Endothelial cell of umbilical vein (primary cell): ENCODE results near the gene RBM25. TPM values are rescaled to one million over a fixed set of nuclear protein-coding genes. Genes with fewer than 3 reads are reported as not detected.
A peak's percentile ranks its signal among the peaks of the same experiment; 100 is the strongest.
"Not testable (repeated sequence)": the region's sequence is repeated elsewhere in the genome, so short reads cannot be mapped to it uniquely, and the experiment has no call there.

Source experiments
- BruUV-seq: library from RNA; stranded (reverse); fragments of 400-500 nt; replicated peaks from 2 replicates; lab custom pipeline; 2021; lab: Mats Ljungman, UMichigan
- CTCF ChIA-PET: fragments of 300-600, 350-600 bp; sonication (Branson Sonifier 250); formaldehyde crosslinking; loops from one replicate; lab custom pipeline; 2021; ENCODE audit warnings: antibody characterized with exemption, inconsistent platforms; lab: Charles Lee
- POLR2A ChIA-PET: fragments of 300-600, 350-600 bp; sonication (Branson Sonifier 250); formaldehyde crosslinking; loops from one replicate; lab custom pipeline; 2021; ENCODE audit warnings: antibody characterized with exemption, inconsistent platforms; lab: Charles Lee
- DNase-seq: peaks from one replicate; pipeline ENCODE4 v3.0.0-alpha.2; 2011; ENCODE audit warnings: low read depth, low spot score
- FAIRE-seq: peaks from 2 replicates; lab custom pipeline; 2011; peaks lifted over from hg19 to GRCh38; lab: Jason Lieb, UNC
- H2AFZ ChIP-seq: 2 replicates; pipeline ENCODE4 v1.6.0; 2012; ENCODE audit warnings: low read depth, low read length, control low read depth, inconsistent platforms
- H3K27ac ChIP-seq: 2 replicates; pipeline ENCODE4 v1.5.1; 2011; ENCODE audit warnings: low read depth, mild to moderate bottlenecking, control low read depth, low read length, moderate library complexity; ENCODE audit not compliant: insufficient read depth
- H3K27me3 ChIP-seq, 2 experiments: 2 replicates each; pipeline versions ENCODE4 v1.6.0 to v1.6.1; 2011; ENCODE audit warnings: low read length in 2 of 2, mixed read lengths in 1 of 2; ENCODE audit not compliant: control insufficient read depth in 2 of 2, insufficient read depth in 2 of 2
- H3K36me3 ChIP-seq, 2 experiments: 2 replicates in 1 of 2; 3 replicates in 1 of 2; pipeline ENCODE4 v1.5.1; 2011; ENCODE audit warnings: low read length in 2 of 2, mild to moderate bottlenecking in 1 of 2, moderate library complexity in 1 of 2; ENCODE audit not compliant: control insufficient read depth in 2 of 2, insufficient read depth in 2 of 2; ENCODE audit errors: extremely low read depth in 1 of 2
- H3K4me1 ChIP-seq: 3 replicates; pipeline ENCODE4 v1.5.1; 2011; ENCODE audit warnings: mild to moderate bottlenecking, low read length; ENCODE audit not compliant: control insufficient read depth, insufficient read depth; ENCODE audit errors: extremely low read depth
- H3K4me2 ChIP-seq: 2 replicates; pipeline ENCODE4 v1.6.1; 2011; ENCODE audit warnings: low read length, control low read depth, mixed read lengths; ENCODE audit not compliant: insufficient read depth
- H3K4me3 ChIP-seq, 3 experiments: fragments of 200-600 bp in 1 of 3; sonication (generic), shearing (Covaris generic) in 1 of 3; replicated peaks in 1 of 3; 2 replicates each; pipeline ENCODE4 v1.5.1; 2011 to 2016; ENCODE audit warnings: control low read depth in 3 of 3, low read length in 3 of 3, mild to moderate bottlenecking in 2 of 3, inconsistent platforms in 1 of 3, low read depth in 1 of 3, moderate library complexity in 1 of 3; ENCODE audit not compliant: insufficient read depth in 1 of 3
- H3K79me2 ChIP-seq: 2 replicates; pipeline ENCODE4 v1.6.0; 2012; ENCODE audit warnings: low read length, inconsistent platforms; ENCODE audit not compliant: control insufficient read depth, insufficient read depth
- H3K9ac ChIP-seq: replicated peaks from 2 replicates; pipeline ENCODE3; 2011; ENCODE audit warnings: low read length, control low read depth; ENCODE audit not compliant: insufficient read depth; ENCODE audit errors: extremely low read depth
- H3K9me1 ChIP-seq: replicated peaks from 3 replicates; pipeline ENCODE4 v1.6.0; 2011; ENCODE audit warnings: mild to moderate bottlenecking, low read length; ENCODE audit not compliant: control insufficient read depth, insufficient read depth; ENCODE audit errors: extremely low read depth
- H3K9me3 ChIP-seq: replicated peaks from 2 replicates; pipeline ENCODE4 v1.5.1; 2012; ENCODE audit warnings: low read length, inconsistent platforms; ENCODE audit not compliant: control insufficient read depth, insufficient read depth
- H4K20me1 ChIP-seq: replicated peaks from 2 replicates; pipeline ENCODE3; 2011; ENCODE audit warnings: mild to moderate bottlenecking, low read length; ENCODE audit not compliant: control insufficient read depth, insufficient read depth; ENCODE audit errors: extremely low read depth
- EZH2 ChIP-seq: IDR thresholded peaks from 2 replicates; pipeline ENCODE4 v1.6.1; 2012; ENCODE audit warnings: borderline replicate concordance, low read depth, mild to moderate bottlenecking, moderate library complexity, low read length, inconsistent platforms; ENCODE audit not compliant: severe bottlenecking
- FOS ChIP-seq: IDR thresholded peaks from 2 replicates; pipeline ENCODE4 v1.6.1; 2011; ENCODE audit warnings: mild to moderate bottlenecking, low read length, moderate library complexity, borderline replicate concordance; ENCODE audit not compliant: insufficient read depth
- GATA2 ChIP-seq: IDR thresholded peaks from 2 replicates; pipeline ENCODE4 v1.7.0; 2011; ENCODE audit warnings: low read depth, mild to moderate bottlenecking, moderate library complexity, mixed read lengths, low read length; ENCODE audit not compliant: insufficient read length, insufficient read depth
- JUN ChIP-seq: IDR thresholded peaks from 2 replicates; pipeline ENCODE4 v1.6.1; 2011; ENCODE audit warnings: borderline replicate concordance, low read depth; ENCODE audit not compliant: insufficient read length, insufficient read depth
- MAX ChIP-seq: IDR thresholded peaks from 2 replicates; pipeline ENCODE4 v1.6.1; 2011; ENCODE audit not compliant: insufficient read depth, insufficient read length
- MYC ChIP-seq: IDR thresholded peaks from one replicate; pipeline ENCODE4 v1.6.1; 2011; ENCODE audit warnings: mild to moderate bottlenecking, low read depth, low read length
- POLR2A ChIP-seq: IDR thresholded peaks from 2 replicates; pipeline ENCODE4 v1.6.1; 2012; ENCODE audit warnings: low read depth, mild to moderate bottlenecking, control low read depth, low read length
- POLR2AphosphoS5 ChIP-seq: IDR thresholded peaks from 2 replicates; pipeline ENCODE4 v1.6.1; 2012; ENCODE audit warnings: low read depth, mild to moderate bottlenecking, control low read depth, low read length, moderate library complexity; ENCODE audit not compliant: insufficient read depth
- dilution Hi-C: fragments of 300-500 bp; cut with MboI; formaldehyde crosslinking; loops from one replicate; pipeline ENCODE4 v1.15.0; 2019; ENCODE audit warnings: low sequenced_read_pairs; ENCODE audit not compliant: extremely low pct_ligation_motif_present
- intact Hi-C: fragments of 100-400 bp; cut with micrococcal nuclease; formaldehyde crosslinking; loops from one replicate; pipeline ENCODE4 v1.10.0; 2022
- polyA plus RNA-seq, 4 experiments: library from polyadenylated mRNA; depleted of rRNA in 3 of 4; stranded (reverse) in 3 of 4; unstranded in 1 of 4; fragments of >200 nt; gene quantifications; 2 replicates each; pipeline versions ENCODE4 v1.2.1 to v1.2.3, GENCODE V29; 2011 to 2012; ENCODE audit warnings: missing spikeins in 1 of 4
- total RNA-seq: library from RNA; stranded (reverse); gene quantifications from 2 replicates; pipeline ENCODE4 v1.2.3, GENCODE V29; 2021
- TF ChIP-seq, protein P1 (sequence below), 2 donors: IDR thresholded peaks; 1 replicate in 1 of 2; 2 replicates in 1 of 2; pipeline ENCODE4 v1.5.1; 2011; ENCODE audit warnings: low read length in 2 of 2, mild to moderate bottlenecking in 2 of 2, moderate library complexity in 2 of 2, control low read depth in 1 of 2, inconsistent platforms in 1 of 2, low read depth in 1 of 2; ENCODE audit not compliant: insufficient read depth in 1 of 2; ENCODE audit errors: extremely low read depth in 1 of 2

RBM25 gene
- total and polyA plus RNA-seq, 2 donors (not counting 3 experiments of a cell fraction or from before 2014, with no cell fraction given): 20.6 to 86.1 TPM

GRCh38 chr14:73027984-73028383 is 30.4 kb upstream of the RBM25 start:
- Histone ChIP-seq H2AFZ (peak overlapping the region; percentile 76), H3K79me2 (peaks cover 20% of the 10 kb centered on the region), H3K4me3 (no peak overlapping the region), H3K27ac (no peak overlapping the region), H3K9me3 (no peaks in the 10 kb centered on the region), H3K9me1 (no peaks in the 10 kb centered on the region), H4K20me1 (peaks cover 5% of the 10 kb centered on the region), H3K9ac (no peak overlapping the region), H3K27me3 (no peaks in the 10 kb centered on the region), H3K36me3 (peaks cover 4 to 12% of the 10 kb centered on the region in 2 experiments), H3K4me2 (no peak overlapping the region), H3K4me1 (peaks cover 6% of the 10 kb centered on the region)
- no TSS peak for BruUV-seq
- ChIA-PET CTCF (interaction anchor here (0.8 to 1.5 kb wide), 2 partner anchors 14 to 514 kb away, joined by 3 to 4 read pairs; no protein-coding TSS in a partner anchor), POLR2A (interaction anchor here (2.3 kb wide), 1 partner anchor 30 kb away, joined by 22 read pairs; the partner anchor contains the start of gene RBM25)
- dilution Hi-C loops: no loop called here
- intact Hi-C loops: loop anchor here (1.0 kb wide), 1 partner anchor 30 kb away; the partner anchor contains the start of gene RBM25
- no peak for FAIRE-seq
- no peak for DNase-seq
- TF ChIP-seq MAX (no peak), POLR2AphosphoS5 (no peak), POLR2A (no peak), FOS (no peak), MYC (no peak), JUN (no peak), GATA2 (no peak), EZH2 (no peak)
- TF ChIP-seq, protein P1, sequence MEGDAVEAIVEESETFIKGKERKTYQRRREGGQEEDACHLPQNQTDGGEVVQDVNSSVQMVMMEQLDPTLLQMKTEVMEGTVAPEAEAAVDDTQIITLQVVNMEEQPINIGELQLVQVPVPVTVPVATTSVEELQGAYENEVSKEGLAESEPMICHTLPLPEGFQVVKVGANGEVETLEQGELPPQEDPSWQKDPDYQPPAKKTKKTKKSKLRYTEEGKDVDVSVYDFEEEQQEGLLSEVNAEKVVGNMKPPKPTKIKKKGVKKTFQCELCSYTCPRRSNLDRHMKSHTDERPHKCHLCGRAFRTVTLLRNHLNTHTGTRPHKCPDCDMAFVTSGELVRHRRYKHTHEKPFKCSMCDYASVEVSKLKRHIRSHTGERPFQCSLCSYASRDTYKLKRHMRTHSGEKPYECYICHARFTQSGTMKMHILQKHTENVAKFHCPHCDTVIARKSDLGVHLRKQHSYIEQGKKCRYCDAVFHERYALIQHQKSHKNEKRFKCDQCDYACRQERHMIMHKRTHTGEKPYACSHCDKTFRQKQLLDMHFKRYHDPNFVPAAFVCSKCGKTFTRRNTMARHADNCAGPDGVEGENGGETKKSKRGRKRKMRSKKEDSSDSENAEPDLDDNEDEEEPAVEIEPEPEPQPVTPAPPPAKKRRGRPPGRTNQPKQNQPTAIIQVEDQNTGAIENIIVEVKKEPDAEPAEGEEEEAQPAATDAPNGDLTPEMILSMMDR (IDR thresholded peaks at IDR 0.05; ENCODE audit: extremely low read depth in 1 of 2, insufficient read depth in 1 of 2, low read depth in 1 of 2, low read length in 2 of 2): no peak

DNA sequence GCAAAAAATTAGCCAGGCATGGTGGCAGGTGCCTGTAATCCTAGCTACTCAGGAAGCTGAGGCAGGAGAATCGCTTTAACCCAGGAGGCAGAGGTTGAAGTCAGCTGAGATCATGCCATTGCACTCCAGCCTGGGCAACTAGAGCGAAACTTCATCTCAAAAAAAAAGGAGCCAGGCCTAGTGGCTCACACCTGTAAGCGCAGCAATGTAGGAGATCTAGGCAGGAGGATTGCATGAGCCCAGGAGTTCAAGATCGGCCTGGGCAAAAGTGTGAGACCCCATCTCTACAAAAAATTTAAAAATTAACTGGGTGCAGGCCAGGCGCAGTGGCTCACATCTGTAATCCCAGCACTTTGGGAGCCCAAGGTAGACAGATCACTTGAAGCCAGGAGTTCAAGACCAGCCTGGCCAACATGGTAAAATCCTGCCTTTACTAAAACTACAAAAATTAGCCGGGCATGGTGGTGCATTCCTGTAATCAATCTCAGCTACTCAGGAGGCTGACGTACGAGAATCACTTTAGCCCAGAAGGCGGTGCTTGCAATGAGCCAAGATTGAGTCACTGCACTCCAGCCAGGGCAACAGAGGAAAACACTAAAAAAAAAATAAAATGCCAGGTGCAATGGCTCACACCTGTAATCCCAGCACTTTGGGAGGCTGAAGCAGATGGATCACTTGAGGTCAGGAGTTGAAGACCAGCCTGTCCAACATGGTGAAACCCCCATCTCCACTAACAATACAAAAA is 21.5 kb upstream of the RBM25 start:
- H3K27ac ChIP-seq, DNase-seq, H2AFZ ChIP-seq, POLR2A ChIA-PET, H3K9me1 ChIP-seq, H3K4me2 ChIP-seq, FAIRE-seq, H3K27me3 ChIP-seq, H3K36me3 ChIP-seq, BruUV-seq, H4K20me1 ChIP-seq, H3K9ac ChIP-seq, H3K9me3 ChIP-seq, H3K4me1 ChIP-seq, intact Hi-C loops, H3K4me3 ChIP-seq, dilution Hi-C loops, H3K79me2 ChIP-seq: not testable (repeated sequence)
- CTCF ChIA-PET: interaction anchor here (1.6 kb wide), 1 partner anchor 22 kb away, joined by 3 read pairs; the partner anchor contains the start of gene RBM25
